ENCODE measurements around the gene NFE2L3. TPM values are rescaled to one million over a fixed set of nuclear protein-coding genes. Genes with fewer than 3 reads are reported as not detected.

The NFE2L3 gene
- total RNA-seq, 4 donors from 2014 or later, result 37.9 to 59.1 (median 45.0) TPM

- no peak overlapping the region for H3K4me3 ChIP-seq (ENCODE audit: low read depth, poor library complexity, severe bottlenecking)
- 77 to 83% methylated on average over 5 of the region's 5 CpGs for WGBS, 2 donors
- no peak for TF ChIP-seq POLR2A (IDR thresholded peaks at IDR 0.05)
- TF ChIP-seq, protein P1, sequence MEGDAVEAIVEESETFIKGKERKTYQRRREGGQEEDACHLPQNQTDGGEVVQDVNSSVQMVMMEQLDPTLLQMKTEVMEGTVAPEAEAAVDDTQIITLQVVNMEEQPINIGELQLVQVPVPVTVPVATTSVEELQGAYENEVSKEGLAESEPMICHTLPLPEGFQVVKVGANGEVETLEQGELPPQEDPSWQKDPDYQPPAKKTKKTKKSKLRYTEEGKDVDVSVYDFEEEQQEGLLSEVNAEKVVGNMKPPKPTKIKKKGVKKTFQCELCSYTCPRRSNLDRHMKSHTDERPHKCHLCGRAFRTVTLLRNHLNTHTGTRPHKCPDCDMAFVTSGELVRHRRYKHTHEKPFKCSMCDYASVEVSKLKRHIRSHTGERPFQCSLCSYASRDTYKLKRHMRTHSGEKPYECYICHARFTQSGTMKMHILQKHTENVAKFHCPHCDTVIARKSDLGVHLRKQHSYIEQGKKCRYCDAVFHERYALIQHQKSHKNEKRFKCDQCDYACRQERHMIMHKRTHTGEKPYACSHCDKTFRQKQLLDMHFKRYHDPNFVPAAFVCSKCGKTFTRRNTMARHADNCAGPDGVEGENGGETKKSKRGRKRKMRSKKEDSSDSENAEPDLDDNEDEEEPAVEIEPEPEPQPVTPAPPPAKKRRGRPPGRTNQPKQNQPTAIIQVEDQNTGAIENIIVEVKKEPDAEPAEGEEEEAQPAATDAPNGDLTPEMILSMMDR (IDR thresholded peaks at IDR 0.05), result no peak
- intact Hi-C loops (cut with DNase I; ENCODE audit: low total_unique reads), result no loop called here
- no peak for DNase-seq (ENCODE audit: low spot score in 2 of 2)
Observed at GRCh38 chr7:26195182-26195581, 43.2 kb downstream of the NFE2L3 start.

DNA sequence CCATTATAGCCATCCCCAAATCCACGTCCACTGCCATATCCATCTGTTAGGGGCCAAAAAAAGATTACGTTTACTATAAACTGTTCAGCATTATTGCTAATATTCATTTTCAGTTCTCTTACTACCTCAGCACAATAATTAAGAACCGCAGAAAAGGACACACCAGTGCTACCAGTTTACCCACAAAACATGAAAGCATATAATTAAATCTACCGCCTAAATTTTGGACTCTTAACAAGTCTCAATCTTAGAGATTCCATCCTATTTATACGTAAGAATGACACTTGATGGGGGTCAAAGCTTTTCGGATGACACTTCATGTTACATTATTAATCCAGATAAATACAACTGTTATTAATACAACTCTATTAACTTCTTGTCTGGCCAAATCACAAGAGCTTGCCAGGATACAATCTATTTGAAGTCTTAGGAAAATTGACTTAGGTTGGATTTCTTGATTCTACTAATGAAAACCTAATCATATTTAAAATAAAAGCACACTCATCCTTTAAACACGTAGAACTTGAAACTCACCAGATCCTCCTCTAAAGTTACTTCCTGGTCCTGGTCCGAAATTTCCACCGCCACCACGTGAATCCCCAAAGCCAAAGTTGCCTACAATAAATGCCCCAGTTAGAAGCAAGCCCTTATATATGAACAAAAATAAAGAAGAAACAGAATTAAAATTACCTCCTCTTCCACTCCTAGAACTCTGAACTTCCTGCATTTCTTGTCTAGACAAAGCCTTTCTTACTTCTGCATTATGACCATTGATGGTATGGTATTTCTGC lies 44.1 kb downstream of the NFE2L3 start:
- DNase-seq (ENCODE audit: low spot score in 2 of 2), result no peak
- no peak overlapping the region for H3K4me3 ChIP-seq (ENCODE audit: low read depth, poor library complexity, severe bottlenecking)
- TF ChIP-seq, protein P1 (IDR thresholded peaks at IDR 0.05), result no peak
- no peak for TF ChIP-seq POLR2A (IDR thresholded peaks at IDR 0.05)
- intact Hi-C loops (cut with DNase I; ENCODE audit: low total_unique reads), result loop anchor here (2.0 kb wide), 1 partner anchor 99 kb away; no protein-coding TSS in a partner anchor
- WGBS, 2 donors, result 53 to 54% methylated on average over 10 of the region's 10 CpGs

- intact Hi-C loops (cut with DNase I; ENCODE audit: low total_unique reads), result loop anchor here (2.0 kb wide), 1 partner anchor 101 kb away; no protein-coding TSS in a partner anchor
- DNase-seq (ENCODE audit: low spot score in 2 of 2), result no peak
- H3K4me3 ChIP-seq (ENCODE audit: low read depth, poor library complexity, severe bottlenecking), result no peak overlapping the region
- TF ChIP-seq, protein P1 (IDR thresholded peaks at IDR 0.05), result no peak
- no peak for TF ChIP-seq POLR2A (IDR thresholded peaks at IDR 0.05)
- WGBS, 2 donors, result 10 to 12% methylated on average over 5 of the region's 5 CpGs
Observed at GRCh38 chr7:26197153-26198115, 45.4 kb downstream of the NFE2L3 start.

DNA sequence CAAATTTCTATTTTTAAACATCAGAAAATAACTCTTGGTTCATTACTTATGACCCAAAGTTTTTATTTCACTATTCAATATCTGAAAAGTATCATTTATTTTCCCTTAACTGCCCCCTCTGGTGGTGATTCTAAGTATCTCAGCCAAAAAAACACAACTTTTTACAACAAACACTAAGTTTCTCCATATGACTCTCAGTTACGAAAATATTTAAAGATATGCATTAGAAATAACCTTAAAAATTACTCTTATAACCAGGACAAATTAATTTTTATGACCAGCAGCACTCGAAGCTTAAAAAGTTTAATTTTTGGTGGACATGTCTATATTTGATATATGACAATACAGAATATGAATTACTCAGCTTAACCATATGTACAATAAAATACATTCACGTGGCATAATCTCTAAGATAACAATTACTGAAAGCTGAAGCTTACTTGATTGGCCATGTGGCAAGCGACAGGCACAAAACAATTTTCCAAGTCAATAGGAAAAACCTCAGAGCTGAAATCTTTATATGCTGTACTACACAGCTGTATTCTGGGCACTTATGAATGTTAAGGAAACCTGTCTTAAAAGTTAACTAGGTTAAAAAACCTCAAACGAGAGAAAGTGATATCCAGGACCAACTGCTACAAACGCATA lies 46.3 kb downstream of the NFE2L3 start:
- WGBS, 2 donors, result 0% methylated on average over 6 of the region's 6 CpGs
- TF ChIP-seq, protein P1 (IDR thresholded peaks at IDR 0.05), result peak in 1 of 3 donors; percentile 67
- no peak for TF ChIP-seq POLR2A (IDR thresholded peaks at IDR 0.05)
- intact Hi-C loops (cut with DNase I; ENCODE audit: low total_unique reads), result no loop called here
- no peak for DNase-seq (ENCODE audit: low spot score in 2 of 2)
- H3K4me3 ChIP-seq (ENCODE audit: low read depth, poor library complexity, severe bottlenecking), result peak overlapping the region; percentile 95

DNA sequence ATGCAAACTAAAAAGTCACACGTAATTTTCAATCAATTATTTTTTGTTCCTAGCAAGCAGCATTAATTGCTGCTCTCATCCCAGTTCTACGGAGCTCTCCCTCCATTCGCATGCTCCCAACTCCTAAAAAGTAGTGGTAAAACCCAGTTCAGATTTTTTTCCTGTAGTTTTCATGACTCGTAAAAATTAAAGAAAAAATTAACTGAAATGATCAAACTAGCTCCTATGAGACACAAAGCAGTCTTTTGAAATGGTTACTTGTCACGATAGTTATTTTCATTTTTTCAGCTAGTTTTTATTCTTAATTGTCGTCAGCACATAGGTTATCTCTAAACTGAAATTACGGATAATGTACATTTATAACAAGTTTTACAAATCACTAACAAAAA lies 46.8 kb downstream of the NFE2L3 start:
- 0% methylated on average over 7 of the region's 7 CpGs for WGBS, 2 donors
- intact Hi-C loops (cut with DNase I; ENCODE audit: low total_unique reads), result no loop called here

More for the DNA sequence above, 46.8 kb downstream of the NFE2L3 start:
- no peak for TF ChIP-seq POLR2A (IDR thresholded peaks at IDR 0.05)
- TF ChIP-seq, protein P1 (IDR thresholded peaks at IDR 0.05), result no peak
- peak overlapping the region; percentile 95 for H3K4me3 ChIP-seq (ENCODE audit: low read depth, poor library complexity, severe bottlenecking)
- no peak for DNase-seq (ENCODE audit: low spot score in 2 of 2)
